Lung (tissue), 12 donors: Measurements from ENCODE around the gene ZNF69. TPM values are rescaled to one million over a fixed set of nuclear protein-coding genes. Genes with fewer than 3 reads are reported as not detected.
"Not testable (repeated sequence)": the region's sequence is repeated elsewhere in the genome, so short reads cannot be mapped to it uniquely, and the experiment has no call there.

Experiments
- ATAC-seq: fragments of 200-7000 bp; cut with Tn5 transposase; one replicate; pipeline ENCODE4 v1.9.1; 2020; ENCODE audit warnings: moderate number of reproducible peaks; ENCODE audit not compliant: insufficient read depth, low FRiP score
- DNase-seq, 3 donors: peaks; one replicate each; pipeline ENCODE4 v3.0.0-alpha.2; 2013 to 2017
- H3K27ac ChIP-seq, 2 donors: one replicate each; pipeline ENCODE4 v1.5.1; 2013; ENCODE audit warnings: mild to moderate bottlenecking in 2 of 2, moderate library complexity in 2 of 2, control low read depth in 1 of 2, inconsistent platforms in 1 of 2, low read depth in 1 of 2, low read length in 1 of 2
- H3K27me3 ChIP-seq, 3 donors: one replicate each; pipeline ENCODE4 v1.5.1; 2013; ENCODE audit warnings: low read length in 2 of 3; ENCODE audit not compliant: control insufficient read depth in 3 of 3, insufficient read depth in 3 of 3
- H3K36me3 ChIP-seq, 4 donors: one replicate each; pipeline ENCODE4 v1.5.1; 2013; ENCODE audit warnings: low read length in 4 of 4, mild to moderate bottlenecking in 1 of 4, moderate library complexity in 1 of 4; ENCODE audit not compliant: control insufficient read depth in 4 of 4, insufficient read depth in 4 of 4
- H3K4me1 ChIP-seq, 5 donors: one replicate each; pipeline ENCODE4 v1.5.1; 2013; ENCODE audit warnings: low read length in 5 of 5, mild to moderate bottlenecking in 2 of 5, moderate library complexity in 1 of 5; ENCODE audit not compliant: control insufficient read depth in 5 of 5, insufficient read depth in 5 of 5
- H3K4me3 ChIP-seq: one replicate; pipeline ENCODE4 v1.5.1; 2013; ENCODE audit warnings: mild to moderate bottlenecking, control low read depth, moderate library complexity
- H3K9ac ChIP-seq, 2 donors: one replicate each; pipeline ENCODE4 v1.5.1; 2013; ENCODE audit warnings: low read length in 2 of 2, control low read depth in 1 of 2; ENCODE audit not compliant: insufficient read depth in 1 of 2
- H3K9me3 ChIP-seq, 4 donors: one replicate each; pipeline ENCODE4 v1.5.1; 2013; ENCODE audit warnings: low read length in 3 of 4, mild to moderate bottlenecking in 1 of 4, moderate library complexity in 1 of 4; ENCODE audit not compliant: control insufficient read depth in 4 of 4, insufficient read depth in 3 of 4
- CTCF ChIP-seq: IDR thresholded peaks from 2 replicates; pipeline ENCODE4 v1.5.1; 2012; ENCODE audit warnings: mild to moderate bottlenecking; ENCODE audit errors: control extremely low read depth, extremely low read depth
- WGBS, 2 donors: extraction: QIAGEN DNeasy Blood & Tissue Kit; methylation state at CpG; one replicate each; pipeline ENCODE4 v1.1.7; 2013; 5-methylcytosine and 5-hydroxymethylcytosine counted together
- polyA plus RNA-seq, 2 donors: library from polyadenylated mRNA; stranded (reverse); fragments of 200-250 nt; gene quantifications; one replicate each; pipeline ENCODE4 v1.2.1, GENCODE V29; 2013
- total RNA-seq, 2 donors: library from RNA; depleted of rRNA in 1 of 2; stranded (reverse); fragments of >200 nt in 1 of 2; gene quantifications; one replicate each; pipeline ENCODE4 v1.2.1, GENCODE V29; 2014 to 2021
- donor health status: control.
- donor health status: control.
- donor health status: Bipolar disorder and iron deficiency.
- donor health status: healthy.
- donor health status: DM: yes; HTN: yes; CAD: no.

ZNF69 gene
- total and polyA plus RNA-seq, 4 donors = 2.0 to 29.1 (median 9.8) TPM

- WGBS, 2 donors = 96 to 97% methylated on average over 3 of the region's 3 CpGs
These were observed 39.6 kb downstream of the ZNF69 start for GRCh38 chr19:11927227-11927626.

GRCh38 chr19:11931051-11931450, 43.5 kb downstream of the ZNF69 start:
- Histone ChIP-seq H3K9me3 (peaks cover 0 to 14% (median 4%) of the 10 kb centered on the region in 4 donors), H3K4me3 (no peak overlapping the region), H3K27me3 (no peaks in the 10 kb centered on the region), H3K36me3 (peaks cover 0 to 35% (median 7%) of the 10 kb centered on the region in 4 donors), H3K4me1 (peaks cover 0 to 3% (median under 1%) of the 10 kb centered on the region in 5 donors), H3K27ac (no peak overlapping the region), H3K9ac (no peak overlapping the region)
- TF ChIP-seq CTCF = no peak
- no peak for DNase-seq
- ATAC-seq = no peak
- 74 to 77% methylated on average over 3 of the region's 3 CpGs for WGBS, 2 donors

More at GRCh38 chr19:11927227-11927626, 39.6 kb downstream of the ZNF69 start:
- no peak overlapping the region for H3K4me3 ChIP-seq
- TF ChIP-seq CTCF = no peak
- peaks cover 0 to 12% (median 2%) of the 10 kb centered on the region in 5 donors for H3K4me1 ChIP-seq
- peaks cover 0 to 30% (median 5%) of the 10 kb centered on the region in 4 donors for H3K36me3 ChIP-seq
- H3K9me3 ChIP-seq = peaks cover 0 to 7% (median 2%) of the 10 kb centered on the region in 4 donors
- no peaks in the 10 kb centered on the region for H3K27me3 ChIP-seq
- no peak overlapping the region for H3K27ac ChIP-seq
- H3K9ac ChIP-seq = no peak overlapping the region
- no peak for DNase-seq
- no peak for ATAC-seq

GRCh38 chr19:11931513-11931912, 43.9 kb downstream of the ZNF69 start:
- Histone ChIP-seq H3K27ac (no peak overlapping the region), H3K9me3 (peaks cover 0 to 14% (median 4%) of the 10 kb centered on the region in 4 donors), H3K9ac (no peak overlapping the region), H3K36me3 (peaks cover 0 to 35% (median 7%) of the 10 kb centered on the region in 4 donors), H3K4me1 (peaks cover 0 to 2% (median 0%) of the 10 kb centered on the region in 5 donors), H3K27me3 (no peaks in the 10 kb centered on the region), H3K4me3 (no peak overlapping the region)
- WGBS, 2 donors = 97% methylated on average over 3 of the region's 3 CpGs
- TF ChIP-seq CTCF = no peak
- DNase-seq = no peak
- no peak for ATAC-seq

- Histone ChIP-seq H3K36me3 (peaks cover 0 to 15% (median 7%) of the 10 kb centered on the region in 4 donors), H3K9me3 (peaks cover 0 to 17% (median 3%) of the 10 kb centered on the region in 4 donors)
- H3K4me3 ChIP-seq, H3K9ac ChIP-seq, ATAC-seq, H3K4me1 ChIP-seq, H3K27me3 ChIP-seq, H3K27ac ChIP-seq, DNase-seq: not testable (repeated sequence)
- WGBS, 2 donors = 95 to 97% methylated on average over 3 of the region's 3 CpGs
These were observed 48.2 kb downstream of the ZNF69 start for GRCh38 chr19:11935829-11936228.

- not testable (repeated sequence) for H3K9ac ChIP-seq, H3K4me1 ChIP-seq, H3K27ac ChIP-seq, DNase-seq, ATAC-seq, H3K27me3 ChIP-seq, H3K4me3 ChIP-seq
- WGBS, 2 donors = 94 to 98% methylated on average over 3 of the region's 3 CpGs
- H3K36me3 ChIP-seq = peaks cover 5 to 14% (median 7%) of the 10 kb centered on the region in 4 donors
- peaks cover 4 to 33% (median 20%) of the 10 kb centered on the region in 4 donors for H3K9me3 ChIP-seq
These were observed 50.8 kb downstream of the ZNF69 start for GRCh38 chr19:11938383-11938782.

- H3K27ac ChIP-seq, ATAC-seq, H3K9ac ChIP-seq, H3K4me1 ChIP-seq, DNase-seq, H3K4me3 ChIP-seq, H3K27me3 ChIP-seq: not testable (repeated sequence)
- peaks cover 12 to 50% (median 37%) of the 10 kb centered on the region in 4 donors for H3K9me3 ChIP-seq
- H3K36me3 ChIP-seq = peaks cover 10 to 36% (median 12%) of the 10 kb centered on the region in 4 donors
- WGBS, 2 donors = 98 to 99% methylated on average over 29 of the region's 29 CpGs
These were observed 53.8 kb downstream of the ZNF69 start for GRCh38 chr19:11941361-11941887.
